GM23338 (cell line): ENCODE measurements around the gene ZNF567. TPM values are rescaled to one million over a fixed set of nuclear protein-coding genes. Genes with fewer than 3 reads are reported as not detected.
A peak's percentile ranks its signal among the peaks of the same experiment; 100 is the strongest.
"Not testable (repeated sequence)": the region's sequence is repeated elsewhere in the genome, so short reads cannot be mapped to it uniquely, and the experiment has no call there.

Source experiments
- ATAC-seq: fragments of 200-7000 bp; cut with Tn5 transposase; 3 replicates; pipeline ENCODE4 v1.9.1; 2020
- DNase-seq: peaks from one replicate; pipeline ENCODE4 v3.0.0-alpha.2; 2015; ENCODE audit warnings: low spot score
- H2AFZ ChIP-seq: fragments of 200-600 bp; sonication (generic); 2 replicates; pipeline ENCODE4 v1.8.0; 2016; ENCODE audit warnings: antibody characterized with exemption, mild to moderate bottlenecking, moderate library complexity
- H3F3A ChIP-seq: fragments of 200-600 bp; sonication (generic); replicated peaks from 2 replicates; pipeline ENCODE4 v1.8.0; 2017; ENCODE audit warnings: antibody characterized with exemption, mixed run types, low read depth
- H3K27ac ChIP-seq: fragments of 200-600 bp; sonication (generic); 2 replicates; pipeline ENCODE4 v1.6.1; 2016; ENCODE audit warnings: low read depth
- H3K27me3 ChIP-seq: fragments of 200-600 bp; sonication (generic); 2 replicates; pipeline ENCODE4 v1.8.0; 2016; ENCODE audit warnings: mild to moderate bottlenecking, mixed run types, moderate library complexity; ENCODE audit not compliant: insufficient read depth
- H3K36me3 ChIP-seq: fragments of 200-600 bp; sonication (generic); 2 replicates; pipeline ENCODE4 v1.8.0; 2016; ENCODE audit warnings: mild to moderate bottlenecking; ENCODE audit not compliant: insufficient read depth
- H3K4me1 ChIP-seq: fragments of 200-600 bp; sonication (generic); 2 replicates; pipeline ENCODE4 v1.8.0; 2016; ENCODE audit warnings: mild to moderate bottlenecking, moderate library complexity; ENCODE audit not compliant: insufficient read depth
- H3K4me2 ChIP-seq: fragments of 200-600 bp; sonication (generic); 2 replicates; pipeline ENCODE4 v1.7.1; 2017; ENCODE audit warnings: mixed run types
- H3K4me3 ChIP-seq: fragments of 200-600 bp; sonication (generic); 2 replicates; pipeline ENCODE4 v1.6.1; 2016; ENCODE audit warnings: mixed run types
- H3K79me2 ChIP-seq: fragments of 200-600 bp; sonication (generic); replicated peaks from 2 replicates; pipeline ENCODE4 v1.8.0; 2017; ENCODE audit warnings: mild to moderate bottlenecking; ENCODE audit not compliant: insufficient read depth
- H3K9me2 ChIP-seq: fragments of 200-600 bp; sonication (generic); 2 replicates; pipeline ENCODE4 v1.8.0; 2017; ENCODE audit not compliant: insufficient read depth
- H4K20me1 ChIP-seq: fragments of 200-600 bp; sonication (generic); replicated peaks from 2 replicates; pipeline ENCODE4 v1.8.0; 2017; ENCODE audit warnings: mild to moderate bottlenecking; ENCODE audit not compliant: insufficient read depth
- H3K27ac Mint-ChIP-seq: 2 replicates; pipeline ENCODE4 v1.8.0; 2020; ENCODE audit warnings: inconsistent platforms, mild to moderate bottlenecking, moderate library complexity, mixed read lengths
- H3K27me3 Mint-ChIP-seq: 3 replicates; pipeline ENCODE4 v1.8.0; 2022; ENCODE audit warnings: low read depth, mild to moderate bottlenecking, moderate library complexity, mixed read lengths, inconsistent platforms; ENCODE audit not compliant: insufficient read depth, poor library complexity
- H3K36me3 Mint-ChIP-seq: 3 replicates; pipeline ENCODE4 v1.8.0; 2021; ENCODE audit warnings: low read depth, mild to moderate bottlenecking, inconsistent platforms, moderate library complexity, mixed read lengths
- H3K4me1 Mint-ChIP-seq: 3 replicates; pipeline ENCODE4 v1.8.0; 2020; ENCODE audit warnings: mild to moderate bottlenecking, inconsistent platforms, mixed read lengths
- H3K4me3 Mint-ChIP-seq: 3 replicates; pipeline ENCODE4 v1.8.0; 2021; ENCODE audit warnings: moderate library complexity, mild to moderate bottlenecking, inconsistent platforms, mixed read lengths
- H3K9me3 Mint-ChIP-seq: 3 replicates; pipeline ENCODE4 v1.8.0; 2020; ENCODE audit warnings: moderate library complexity, mild to moderate bottlenecking, inconsistent platforms, mixed read lengths
- EZH2phosphoT487 ChIP-seq: fragments of 200-600 bp; sonication (generic); IDR thresholded peaks from one replicate; pipeline ENCODE4 v1.8.1; 2018; ENCODE audit warnings: antibody characterized with exemption; ENCODE audit not compliant: unreplicated experiment
- STAT1 ChIP-seq: IDR thresholded peaks from one replicate; pipeline ENCODE4 v1.6.1; 2016; ENCODE audit warnings: antibody characterized with exemption; ENCODE audit not compliant: unreplicated experiment
- ZNF462 ChIP-seq: fragments of 250-450 bp; sonication (Bioruptor Pico); IDR thresholded peaks from 2 replicates; pipeline ENCODE4 v1.5.0; 2020; ENCODE audit warnings: mild to moderate bottlenecking, moderate library complexity
- polyA plus RNA-seq: library from polyadenylated mRNA; unstranded; fragments of >200 nt; fragmentation: Nextera tagmentation; extraction: Ambion mirVana; gene quantifications from 2 replicates; pipeline ENCODE4 v1.2.1, GENCODE V29; 2016
- total RNA-seq: library from RNA; depleted of rRNA; stranded (reverse); fragments of >200 nt; shearing (Covaris generic); gene quantifications from 2 replicates; pipeline ENCODE4 v1.2.3, GENCODE V29; 2014
- TF ChIP-seq, protein P1 (sequence below), 2 experiments: fragments of 200-600 bp in 1 of 2; sonication (generic) in 1 of 2; conservative IDR thresholded peaks; 2 replicates each; pipeline versions ENCODE4 v1.5.1 to v1.6.1; 2016 to 2017; ENCODE audit warnings: antibody characterized with exemption in 2 of 2, low read depth in 2 of 2, mild to moderate bottlenecking in 2 of 2, moderate library complexity in 1 of 2
- TF ChIP-seq, protein P2 (sequence below): IDR thresholded peaks from 2 replicates; pipeline ENCODE4 v1.6.1; 2016; ENCODE audit warnings: antibody characterized with exemption

Gene ZNF567
- total and polyA plus RNA-seq, 2 experiments from 2014 or later = 15.6 to 17.6 TPM

DNA sequence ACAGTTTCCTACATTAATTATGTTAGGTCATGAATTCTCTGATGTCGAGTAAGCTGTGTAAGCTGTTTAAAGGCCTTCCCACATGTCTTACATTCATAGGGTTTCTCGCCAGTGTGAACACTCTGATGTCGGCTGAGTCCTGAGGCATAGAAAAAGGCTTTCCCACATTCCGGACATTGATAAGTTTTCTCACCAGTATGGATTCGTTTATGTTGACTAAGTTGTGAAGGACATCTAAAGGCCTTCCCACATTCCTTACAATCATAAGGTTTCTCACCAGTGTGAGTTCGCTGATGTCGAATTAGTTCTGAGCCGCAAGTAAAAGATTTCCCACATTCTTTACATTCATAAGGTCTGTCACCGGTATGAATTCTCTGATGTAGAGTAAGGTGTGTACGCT is 60.3 kb downstream of the ZNF567 start (continued):
- TF ChIP-seq ZNF462 (CRISPR knock-in tag) = no peak
- TF ChIP-seq, protein P1, sequence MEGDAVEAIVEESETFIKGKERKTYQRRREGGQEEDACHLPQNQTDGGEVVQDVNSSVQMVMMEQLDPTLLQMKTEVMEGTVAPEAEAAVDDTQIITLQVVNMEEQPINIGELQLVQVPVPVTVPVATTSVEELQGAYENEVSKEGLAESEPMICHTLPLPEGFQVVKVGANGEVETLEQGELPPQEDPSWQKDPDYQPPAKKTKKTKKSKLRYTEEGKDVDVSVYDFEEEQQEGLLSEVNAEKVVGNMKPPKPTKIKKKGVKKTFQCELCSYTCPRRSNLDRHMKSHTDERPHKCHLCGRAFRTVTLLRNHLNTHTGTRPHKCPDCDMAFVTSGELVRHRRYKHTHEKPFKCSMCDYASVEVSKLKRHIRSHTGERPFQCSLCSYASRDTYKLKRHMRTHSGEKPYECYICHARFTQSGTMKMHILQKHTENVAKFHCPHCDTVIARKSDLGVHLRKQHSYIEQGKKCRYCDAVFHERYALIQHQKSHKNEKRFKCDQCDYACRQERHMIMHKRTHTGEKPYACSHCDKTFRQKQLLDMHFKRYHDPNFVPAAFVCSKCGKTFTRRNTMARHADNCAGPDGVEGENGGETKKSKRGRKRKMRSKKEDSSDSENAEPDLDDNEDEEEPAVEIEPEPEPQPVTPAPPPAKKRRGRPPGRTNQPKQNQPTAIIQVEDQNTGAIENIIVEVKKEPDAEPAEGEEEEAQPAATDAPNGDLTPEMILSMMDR (conservative IDR thresholded peaks at IDR 0.05; ENCODE audit: low read depth in 2 of 2) = no peak

DNA sequence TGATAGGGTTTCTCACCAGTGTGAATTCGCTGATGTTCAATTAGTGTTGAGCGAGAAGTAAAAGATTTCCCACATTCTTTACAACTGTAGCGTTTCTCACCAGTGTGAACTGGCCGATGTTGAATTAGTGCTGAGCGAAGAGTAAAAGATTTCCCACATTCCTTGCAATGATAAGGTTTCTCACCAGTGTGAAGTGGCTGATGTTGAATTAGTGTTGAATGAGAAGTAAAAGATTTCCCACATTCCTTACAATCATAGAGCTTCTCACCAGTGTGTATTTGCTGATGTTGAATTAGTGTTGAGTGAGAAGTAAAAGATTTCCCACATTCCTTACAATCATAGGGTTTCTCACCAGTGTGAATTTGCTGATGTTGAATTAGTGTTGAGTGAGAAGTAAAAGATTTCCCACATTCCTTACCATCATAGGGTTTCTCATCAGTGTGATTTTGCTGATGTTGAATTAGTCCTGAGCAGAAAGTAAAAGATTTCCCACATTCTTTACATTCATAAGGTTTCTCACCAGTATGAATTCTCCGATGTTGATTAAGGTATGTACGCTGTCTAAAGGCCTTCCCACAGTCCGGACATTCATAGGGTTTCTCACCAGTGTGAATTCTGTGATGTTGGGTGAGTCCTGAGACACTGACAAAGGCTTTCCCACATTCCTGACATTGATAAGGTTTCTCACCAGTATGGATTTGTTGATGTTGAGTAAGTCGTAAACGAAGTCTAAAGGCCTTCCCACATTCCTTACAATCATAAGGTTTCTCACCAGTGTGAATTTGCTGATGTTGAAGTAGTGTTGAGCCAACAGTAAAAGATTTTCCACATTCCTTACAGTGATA is 61.2 kb downstream of the ZNF567 start:
- peaks cover 21% of the 10 kb centered on the region; the same call in 1 of the 2 replicates for H3F3A ChIP-seq
- no peak overlapping the region for H3K27ac Mint-ChIP-seq
- H3K4me1 Mint-ChIP-seq = no peaks in the 10 kb centered on the region

GRCh38 chr19:36749613-36750012 is 62.2 kb downstream of the ZNF567 start:
- not testable (repeated sequence) for H3K4me1 ChIP-seq, H3K4me3 Mint-ChIP-seq, H4K20me1 ChIP-seq, H3K4me1 Mint-ChIP-seq, H3K27ac ChIP-seq, H3K9me2 ChIP-seq, DNase-seq, H3K27me3 ChIP-seq, H2AFZ ChIP-seq, ATAC-seq, H3K4me2 ChIP-seq, H3K27ac Mint-ChIP-seq, H3K27me3 Mint-ChIP-seq
- Histone ChIP-seq H3K36me3 (peaks cover 94% of the 10 kb centered on the region), H3K79me2 (peaks cover 67% of the 10 kb centered on the region), H3K4me3 (peak overlapping the region; percentile 36; the same call in 1 of the 2 replicates), H3F3A (peaks cover 21% of the 10 kb centered on the region; the same call in 1 of the 2 replicates)
- Mint-ChIP-seq H3K9me3 (peaks cover 98% of the 10 kb centered on the region), H3K36me3 (peaks cover 99% of the 10 kb centered on the region)

More for the DNA sequence above, 61.2 kb downstream of the ZNF567 start:
- H2AFZ ChIP-seq = no peak overlapping the region
- H3K79me2 ChIP-seq = peaks cover 59% of the 10 kb centered on the region
- ATAC-seq (no peak), DNase-seq (peak; percentile 26)
- H3K4me1 ChIP-seq = no peaks in the 10 kb centered on the region
- peaks cover 98% of the 10 kb centered on the region for H3K9me3 Mint-ChIP-seq
- no peak overlapping the region for H3K4me3 Mint-ChIP-seq
- H3K27me3 ChIP-seq = peaks cover 6% of the 10 kb centered on the region; the same call in 1 of the 2 replicates
- no peaks in the 10 kb centered on the region for H4K20me1 ChIP-seq
- H3K4me3 ChIP-seq = peak overlapping the region; percentile 36; the same call in 1 of the 2 replicates
- peaks cover 99% of the 10 kb centered on the region for H3K36me3 Mint-ChIP-seq
- H3K9me2 ChIP-seq = no peaks in the 10 kb centered on the region; the same call in 1 of the 2 replicates
- TF ChIP-seq EZH2phosphoT487 (no peak), STAT1 (no peak)
- TF ChIP-seq, protein P2, sequence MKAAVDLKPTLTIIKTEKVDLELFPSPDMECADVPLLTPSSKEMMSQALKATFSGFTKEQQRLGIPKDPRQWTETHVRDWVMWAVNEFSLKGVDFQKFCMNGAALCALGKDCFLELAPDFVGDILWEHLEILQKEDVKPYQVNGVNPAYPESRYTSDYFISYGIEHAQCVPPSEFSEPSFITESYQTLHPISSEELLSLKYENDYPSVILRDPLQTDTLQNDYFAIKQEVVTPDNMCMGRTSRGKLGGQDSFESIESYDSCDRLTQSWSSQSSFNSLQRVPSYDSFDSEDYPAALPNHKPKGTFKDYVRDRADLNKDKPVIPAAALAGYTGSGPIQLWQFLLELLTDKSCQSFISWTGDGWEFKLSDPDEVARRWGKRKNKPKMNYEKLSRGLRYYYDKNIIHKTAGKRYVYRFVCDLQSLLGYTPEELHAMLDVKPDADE = no peak
- no peak overlapping the region for H3K27ac ChIP-seq
- H3K4me2 ChIP-seq = no peak overlapping the region
- peaks cover 89% of the 10 kb centered on the region for H3K36me3 ChIP-seq
- H3K27me3 Mint-ChIP-seq = peaks cover 7% of the 10 kb centered on the region
